NT2/D1 (cell line): Measurements from ENCODE around the gene PHTF2.
"Not testable (repeated sequence)": the region's sequence is repeated elsewhere in the genome, so short reads cannot be mapped to it uniquely, and the experiment has no call there.

ENCODE experiments used
- DNase-seq: peaks from one replicate; pipeline ENCODE4 v3.0.0-alpha.2; 2011; ENCODE audit warnings: low read depth, low spot score
- H3K27me3 ChIP-seq: 2 replicates; pipeline ENCODE4 v1.6.0; 2011; ENCODE audit warnings: mild to moderate bottlenecking; ENCODE audit not compliant: insufficient read length, insufficient read depth
- H3K36me3 ChIP-seq: 2 replicates; pipeline ENCODE4 v1.6.1; 2011; ENCODE audit warnings: mild to moderate bottlenecking, low read length, mixed read lengths; ENCODE audit not compliant: insufficient read depth, insufficient read length
- H3K4me1 ChIP-seq: 2 replicates; pipeline ENCODE4 v1.5.1; 2011; ENCODE audit not compliant: insufficient read depth, insufficient read length
- H3K4me3 ChIP-seq: 2 replicates; pipeline ENCODE4 v1.5.1; 2011; ENCODE audit warnings: low read depth; ENCODE audit not compliant: insufficient read length
- H3K9ac ChIP-seq: 2 replicates; pipeline ENCODE4 v1.6.0; 2011; ENCODE audit warnings: low read depth; ENCODE audit not compliant: insufficient read length
- H3K9me3 ChIP-seq: 2 replicates; pipeline ENCODE4 v1.5.1; 2011; ENCODE audit warnings: mild to moderate bottlenecking, low read length; ENCODE audit not compliant: insufficient read depth
- SUZ12 ChIP-seq: IDR thresholded peaks from 2 replicates; pipeline ENCODE4 v1.6.1; 2011; ENCODE audit not compliant: insufficient read length, insufficient read depth; ENCODE audit errors: extremely low read depth
- YY1 ChIP-seq: IDR thresholded peaks from 2 replicates; pipeline ENCODE4 v1.6.1; 2011; ENCODE audit not compliant: insufficient read length, insufficient read depth
- ZNF274 ChIP-seq: IDR thresholded peaks from 2 replicates; pipeline ENCODE4 v1.6.1; 2011; ENCODE audit warnings: mild to moderate bottlenecking, low read depth, low read length

The PHTF2 gene

DNA sequence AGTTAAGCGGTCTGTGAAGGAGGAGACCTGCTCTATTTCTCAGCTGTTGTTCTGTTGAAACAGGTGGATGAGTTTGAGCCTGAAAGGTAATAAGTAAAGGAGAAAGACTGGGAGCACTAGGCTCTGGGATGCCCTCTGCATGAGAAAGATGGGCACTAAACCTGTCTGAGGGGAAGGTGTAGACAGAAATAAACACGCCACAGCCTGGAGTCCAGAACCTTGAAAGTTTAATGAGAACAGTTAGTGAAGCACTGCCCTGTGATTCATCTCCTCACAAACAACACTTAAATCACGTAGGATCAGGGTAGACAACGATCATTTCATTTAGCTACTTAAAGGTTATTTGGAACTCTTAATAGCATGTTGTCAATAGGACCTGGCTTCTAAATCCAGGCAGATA lies 193.1 kb downstream of the PHTF2 start:
- Histone ChIP-seq H3K36me3 (no peaks in the 10 kb centered on the region), H3K4me3 (no peak overlapping the region), H3K27me3 (no peaks in the 10 kb centered on the region), H3K9ac (no peak overlapping the region), H3K9me3 (no peaks in the 10 kb centered on the region), H3K4me1 (no peaks in the 10 kb centered on the region)
- no peak for DNase-seq
- TF ChIP-seq SUZ12: no peak
- no peak for TF ChIP-seq ZNF274
- TF ChIP-seq YY1: no peak

DNA sequence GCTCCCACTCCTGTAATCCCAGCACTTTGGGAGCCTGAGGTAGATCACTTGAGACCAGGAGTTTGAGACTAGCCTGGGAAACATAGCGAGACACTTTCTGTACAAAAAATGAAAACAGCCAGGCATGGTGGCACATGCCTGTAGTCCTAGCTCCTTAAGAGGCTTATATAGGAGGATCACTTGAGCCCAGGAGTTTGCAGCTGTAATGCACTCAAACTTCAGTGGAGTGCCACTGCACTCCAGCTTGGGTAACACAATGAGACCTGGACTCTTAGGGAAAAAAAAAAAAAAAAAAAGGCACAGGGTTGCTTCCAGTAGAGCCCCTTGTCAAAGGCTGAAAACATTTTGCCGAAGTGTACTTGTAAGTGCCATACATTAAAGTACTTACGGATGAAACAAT lies 195.3 kb downstream of the PHTF2 start:
- no peaks in the 10 kb centered on the region for H3K4me1 ChIP-seq
- H3K9ac ChIP-seq: no peak overlapping the region
- TF ChIP-seq YY1 (no peak), SUZ12 (no peak)
- H3K36me3 ChIP-seq: no peaks in the 10 kb centered on the region
- DNase-seq: no peak
- no peaks in the 10 kb centered on the region for H3K27me3 ChIP-seq
- H3K9me3 ChIP-seq: no peaks in the 10 kb centered on the region
- H3K4me3 ChIP-seq: no peak overlapping the region

DNA sequence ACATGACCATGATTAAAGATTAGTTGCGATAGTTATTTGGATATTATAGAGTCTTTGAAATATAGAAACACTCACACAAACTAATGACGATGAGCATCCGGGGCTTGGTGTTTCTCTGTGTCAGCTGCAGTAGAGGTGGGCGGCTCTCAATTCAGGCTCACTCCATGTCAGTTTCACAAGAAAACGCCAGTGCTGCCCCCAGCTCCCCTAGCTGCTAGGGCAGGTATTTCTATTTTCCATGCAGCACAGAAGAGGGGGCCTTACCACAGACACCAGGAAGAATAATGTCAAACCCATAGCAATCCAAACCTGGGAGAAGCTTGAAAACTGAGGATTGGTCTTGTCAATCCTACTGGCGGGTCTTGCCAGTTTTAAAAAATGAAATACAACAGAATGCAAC lies 197.1 kb downstream of the PHTF2 start:
- no peak for DNase-seq
- TF ChIP-seq SUZ12 (no peak), ZNF274 (no peak), YY1 (no peak)

DNA sequence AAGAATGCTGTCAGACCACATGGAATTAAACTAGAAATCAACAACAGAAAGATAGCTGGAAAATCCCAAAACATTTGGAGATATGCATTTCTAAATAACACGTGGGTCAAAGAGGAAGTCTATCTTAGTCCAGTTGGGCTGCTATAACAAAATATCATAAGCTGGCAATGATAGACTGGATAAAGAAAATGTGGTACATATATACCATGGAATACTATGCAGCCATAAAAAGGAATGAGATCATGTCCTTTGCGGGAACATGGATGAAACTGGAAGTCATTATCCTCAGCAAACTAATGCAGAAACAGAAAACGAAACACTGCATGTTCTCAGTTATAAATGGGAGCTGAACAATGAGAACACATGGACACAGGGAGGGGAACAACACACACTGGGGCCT lies 200.6 kb downstream of the PHTF2 start:
- not testable (repeated sequence) for H3K4me3 ChIP-seq, H3K9me3 ChIP-seq, DNase-seq, H3K36me3 ChIP-seq, H3K4me1 ChIP-seq, H3K9ac ChIP-seq, H3K27me3 ChIP-seq

More for the DNA sequence above, 197.1 kb downstream of the PHTF2 start:
- Histone ChIP-seq H3K36me3 (no peaks in the 10 kb centered on the region), H3K27me3 (no peaks in the 10 kb centered on the region), H3K9ac (no peak overlapping the region), H3K4me1 (no peaks in the 10 kb centered on the region), H3K4me3 (no peak overlapping the region), H3K9me3 (no peaks in the 10 kb centered on the region)

DNA sequence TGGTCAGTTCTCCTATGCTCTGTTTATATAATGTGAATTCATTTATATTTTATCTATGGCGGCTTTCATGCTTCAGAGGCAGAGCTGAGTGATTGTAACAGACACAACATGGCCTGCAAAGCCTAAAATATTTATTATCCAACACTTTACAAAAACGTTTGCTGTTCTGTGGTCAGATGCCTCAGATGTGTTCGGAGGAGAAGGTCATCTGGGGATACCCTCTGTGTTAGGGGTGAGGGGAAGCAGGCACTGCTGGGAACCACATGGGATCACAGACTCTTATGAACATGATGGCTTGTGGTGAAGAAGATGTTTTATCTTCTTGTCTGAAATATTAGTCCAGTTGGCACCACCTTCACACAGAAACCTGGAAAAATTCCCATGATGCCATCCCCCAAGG lies 203.4 kb downstream of the PHTF2 start:
- H3K36me3 ChIP-seq: no peaks in the 10 kb centered on the region
- TF ChIP-seq YY1: no peak
- no peak for TF ChIP-seq ZNF274
- no peak for TF ChIP-seq SUZ12
- no peaks in the 10 kb centered on the region for H3K4me1 ChIP-seq
- H3K9ac ChIP-seq: no peak overlapping the region
- peaks cover 6% of the 10 kb centered on the region; the same call in 1 of the 2 replicates for H3K9me3 ChIP-seq
- H3K4me3 ChIP-seq: no peak overlapping the region
- DNase-seq: no peak
- no peaks in the 10 kb centered on the region for H3K27me3 ChIP-seq

DNA sequence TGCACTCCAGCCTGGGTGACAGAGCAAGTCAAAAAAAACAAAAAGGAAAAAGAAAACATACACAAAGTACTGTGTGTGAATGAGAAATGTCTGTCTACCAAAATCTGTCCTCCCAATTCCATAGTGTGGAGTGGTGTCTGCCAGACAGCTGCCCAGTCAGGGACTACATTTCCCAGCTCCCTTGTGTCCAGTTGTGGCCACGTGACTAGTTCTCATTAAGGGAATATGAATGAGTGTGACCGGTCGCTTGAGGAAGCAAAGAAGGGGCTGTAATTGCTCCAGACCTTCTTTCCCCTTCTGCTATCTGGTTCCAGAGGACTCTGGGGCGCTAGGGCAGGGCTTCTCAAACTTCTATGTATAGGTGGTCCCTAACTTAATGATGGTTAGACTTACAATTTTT lies 204.1 kb downstream of the PHTF2 start:
- Histone ChIP-seq H3K36me3 (no peaks in the 10 kb centered on the region), H3K4me3 (no peak overlapping the region), H3K27me3 (no peaks in the 10 kb centered on the region), H3K9ac (no peak overlapping the region), H3K9me3 (peaks cover 6% of the 10 kb centered on the region; the same call in 1 of the 2 replicates), H3K4me1 (no peaks in the 10 kb centered on the region)
- DNase-seq: no peak
- TF ChIP-seq ZNF274 (no peak), SUZ12 (no peak)

DNA sequence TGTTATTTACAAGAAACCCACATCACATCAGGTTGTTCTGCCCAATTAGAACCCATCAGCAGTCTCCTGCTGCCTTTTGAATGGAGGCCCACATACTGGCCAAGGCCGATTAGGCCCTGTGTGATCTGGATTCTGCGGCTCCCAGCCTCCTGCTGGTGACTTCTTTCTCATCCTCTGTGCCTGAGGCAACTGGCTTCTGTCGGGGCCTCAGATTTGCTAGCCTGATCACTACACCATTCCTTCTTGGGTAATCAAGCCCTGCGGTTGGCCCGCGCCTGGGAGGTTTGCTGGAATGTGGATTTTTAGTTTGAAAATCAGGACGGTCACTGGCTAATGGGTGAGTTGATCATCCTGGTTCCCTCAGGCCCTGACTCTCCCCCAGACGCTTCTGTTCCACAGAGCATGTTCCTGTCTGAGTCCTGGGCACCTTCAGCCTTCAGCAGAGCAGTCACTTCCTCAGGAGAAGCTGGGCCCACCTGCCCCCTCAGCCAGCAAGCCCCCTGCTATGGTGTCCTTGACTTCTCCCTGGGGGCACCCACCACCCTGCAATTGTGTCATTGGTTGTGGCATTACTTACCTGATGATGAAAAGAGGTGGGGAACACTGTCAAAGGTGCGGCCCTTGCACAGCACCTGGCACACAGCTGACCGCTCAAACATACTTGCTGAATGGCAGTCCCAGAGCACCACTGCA lies 207.6 kb downstream of the PHTF2 start:
- no peak for TF ChIP-seq ZNF274
- TF ChIP-seq YY1: no peak
- no peak for TF ChIP-seq SUZ12
- Histone ChIP-seq H3K9ac (no peak overlapping the region), H3K9me3 (peaks cover 6% of the 10 kb centered on the region; the same call in 1 of the 2 replicates), H3K4me3 (no peak overlapping the region), H3K36me3 (no peaks in the 10 kb centered on the region), H3K27me3 (no peaks in the 10 kb centered on the region), H3K4me1 (no peaks in the 10 kb centered on the region)
- DNase-seq: no peak
